ENCODE results near the gene HIKESHI. TPM values are rescaled to one million over a fixed set of nuclear protein-coding genes. Genes with fewer than 3 reads are reported as not detected.
A peak's percentile ranks its signal among the peaks of the same experiment; 100 is the strongest.
"Not testable (repeated sequence)": the region's sequence is repeated elsewhere in the genome, so short reads cannot be mapped to it uniquely, and the experiment has no call there.

Gene HIKESHI
- total RNA-seq, 1 experiment from 2014 or later: 172 TPM

- peak overlapping the region; percentile 73 for H3K4me3 ChIP-seq (ENCODE audit: low read length)
- peaks cover 4% of the 10 kb centered on the region; the same call in 1 of the 2 replicates for H3K9me3 ChIP-seq (ENCODE audit: low read length)
- H3K79me2 ChIP-seq (ENCODE audit: low read length): peaks cover 44% of the 10 kb centered on the region
- peaks cover 21% of the 10 kb centered on the region for H3K4me1 ChIP-seq (ENCODE audit: low read length)
- H2AFZ ChIP-seq (ENCODE audit: low read length): no peak overlapping the region
- DNase-seq: no peak
- H3K4me2 ChIP-seq (ENCODE audit: low read depth, low read length, poor library complexity, severe bottlenecking): peak overlapping the region; percentile 86
- peak overlapping the region; percentile 75 for H3K9ac ChIP-seq (ENCODE audit: low read length)
- H4K20me1 ChIP-seq (ENCODE audit: insufficient read depth, low read depth, low read length): no peaks in the 10 kb centered on the region
- no peaks in the 10 kb centered on the region for H3K9me2 ChIP-seq (replicated peaks; ENCODE audit: insufficient read depth, low read length)
- H3K27ac ChIP-seq (ENCODE audit: low read length): peak overlapping the region; percentile 20; the same call in 1 of the 2 replicates
- H3K36me3 ChIP-seq (ENCODE audit: insufficient read depth, low read length): peaks cover 18% of the 10 kb centered on the region
- H3K27me3 ChIP-seq (ENCODE audit: low read length): no peaks in the 10 kb centered on the region
Measured at GRCh38 chr11:86303257-86303656, 1.2 kb downstream of the HIKESHI start.

DNA sequence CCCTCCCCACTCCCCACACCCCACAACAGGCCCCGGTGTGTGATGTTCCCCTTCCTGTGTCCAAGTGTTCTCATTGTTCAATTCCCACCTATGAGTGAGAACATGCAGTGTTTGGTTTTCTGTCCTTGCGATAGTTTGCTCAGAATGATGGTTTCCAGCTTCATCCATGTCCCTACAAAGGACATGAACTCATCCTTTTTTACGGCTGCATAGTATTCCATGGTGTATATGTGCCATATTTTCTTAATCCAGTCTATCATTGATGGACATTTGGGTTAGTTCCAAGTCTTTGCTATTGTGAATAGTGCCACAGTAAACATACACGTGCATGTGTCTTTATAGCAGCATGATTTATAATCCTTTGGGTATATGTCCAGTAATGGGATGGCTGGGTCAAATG is 6.7 kb downstream of the HIKESHI start:
- Histone ChIP-seq H3K36me3 (ENCODE audit: insufficient read depth, low read length) (peaks cover 25% of the 10 kb centered on the region), H3K79me2 (ENCODE audit: low read length) (peaks cover 53% of the 10 kb centered on the region)
- H2AFZ ChIP-seq (ENCODE audit: low read length); H3K27ac ChIP-seq (ENCODE audit: low read length); H4K20me1 ChIP-seq (ENCODE audit: insufficient read depth, low read depth, low read length); H3K4me1 ChIP-seq (ENCODE audit: low read length); H3K9me2 ChIP-seq (replicated peaks; ENCODE audit: insufficient read depth, low read length); H3K9ac ChIP-seq (ENCODE audit: low read length); H3K4me3 ChIP-seq (ENCODE audit: low read length); DNase-seq; H3K27me3 ChIP-seq (ENCODE audit: low read length); H3K4me2 ChIP-seq (ENCODE audit: low read depth, low read length, poor library complexity, severe bottlenecking); H3K9me3 ChIP-seq (ENCODE audit: low read length): not testable (repeated sequence)

GRCh38 chr11:86313793-86314192 is 11.8 kb downstream of the HIKESHI start:
- H3K4me2 ChIP-seq (ENCODE audit: low read depth, low read length, poor library complexity, severe bottlenecking): no peak overlapping the region
- H3K9me3 ChIP-seq (ENCODE audit: low read length): no peaks in the 10 kb centered on the region
- H3K27me3 ChIP-seq (ENCODE audit: low read length): no peaks in the 10 kb centered on the region
- peaks cover 61% of the 10 kb centered on the region for H3K79me2 ChIP-seq (ENCODE audit: low read length)
- no peaks in the 10 kb centered on the region for H3K4me1 ChIP-seq (ENCODE audit: low read length)
- H3K27ac ChIP-seq (ENCODE audit: low read length): no peak overlapping the region
- H3K36me3 ChIP-seq (ENCODE audit: insufficient read depth, low read length): peaks cover 32% of the 10 kb centered on the region
- DNase-seq: no peak
- no peak overlapping the region for H3K4me3 ChIP-seq (ENCODE audit: low read length)
- H3K9ac ChIP-seq (ENCODE audit: low read length): no peak overlapping the region
- 0 out of 2 replicates have a peak, but pooled peaks cover 4% of the 10 kb centered on the region for H4K20me1 ChIP-seq (ENCODE audit: insufficient read depth, low read depth, low read length)
- no peak overlapping the region for H2AFZ ChIP-seq (ENCODE audit: low read length)
- no peaks in the 10 kb centered on the region for H3K9me2 ChIP-seq (replicated peaks; ENCODE audit: insufficient read depth, low read length)

- no peak overlapping the region for H2AFZ ChIP-seq (ENCODE audit: low read length)
- no peak for DNase-seq
- no peak overlapping the region for H3K4me3 ChIP-seq (ENCODE audit: low read length)
- H3K79me2 ChIP-seq (ENCODE audit: low read length): peaks cover 66% of the 10 kb centered on the region
- peaks cover 37% of the 10 kb centered on the region for H3K36me3 ChIP-seq (ENCODE audit: insufficient read depth, low read length)
- 0 out of 2 replicates have a peak, but pooled peaks cover 4% of the 10 kb centered on the region for H4K20me1 ChIP-seq (ENCODE audit: insufficient read depth, low read depth, low read length)
- no peak overlapping the region for H3K27ac ChIP-seq (ENCODE audit: low read length)
- no peak overlapping the region for H3K4me2 ChIP-seq (ENCODE audit: low read depth, low read length, poor library complexity, severe bottlenecking)
- no peaks in the 10 kb centered on the region for H3K4me1 ChIP-seq (ENCODE audit: low read length)
- H3K27me3 ChIP-seq (ENCODE audit: low read length): no peaks in the 10 kb centered on the region
- H3K9me2 ChIP-seq (replicated peaks; ENCODE audit: insufficient read depth, low read length): no peaks in the 10 kb centered on the region
- no peak overlapping the region for H3K9ac ChIP-seq (ENCODE audit: low read length)
- no peaks in the 10 kb centered on the region for H3K9me3 ChIP-seq (ENCODE audit: low read length)
Measured at GRCh38 chr11:86314636-86315035, 12.6 kb downstream of the HIKESHI start.

DNA sequence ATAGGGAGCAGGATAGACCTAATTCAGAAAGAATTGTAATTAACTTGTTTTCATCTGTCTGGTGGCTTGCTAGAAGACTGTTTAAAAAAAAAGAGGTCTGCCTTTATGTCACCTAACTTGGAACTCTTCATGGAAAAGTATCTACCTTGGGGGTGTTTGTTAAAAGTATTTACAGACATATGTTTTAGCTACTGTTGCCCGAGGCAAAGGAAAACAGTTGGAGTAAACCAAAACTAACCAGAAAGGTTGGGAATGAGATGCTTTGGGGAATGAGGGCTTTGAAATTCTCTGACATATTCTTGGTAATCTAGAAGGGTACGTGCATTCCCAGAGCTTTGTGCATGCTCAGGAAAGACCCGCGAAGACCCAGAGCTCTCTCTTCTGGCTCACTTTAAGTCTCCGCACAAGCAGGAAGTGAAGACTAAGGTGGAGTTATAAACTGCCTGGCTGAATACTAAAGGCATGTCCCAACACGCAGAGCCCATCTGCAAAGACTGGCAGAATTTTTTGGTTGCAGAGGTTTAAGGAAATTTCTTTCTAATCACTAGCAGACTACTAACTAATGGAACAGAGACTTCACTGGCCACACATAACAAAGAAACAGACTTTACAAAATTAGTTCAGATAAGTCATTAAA is 33.2 kb downstream of the HIKESHI start:
- Histone ChIP-seq H2AFZ (ENCODE audit: low read length) (no peak overlapping the region), H3K9me3 (ENCODE audit: low read length) (no peaks in the 10 kb centered on the region), H3K9ac (ENCODE audit: low read length) (no peak overlapping the region), H3K36me3 (ENCODE audit: insufficient read depth, low read length) (peaks cover 48% of the 10 kb centered on the region), H4K20me1 (ENCODE audit: insufficient read depth, low read depth, low read length) (no peaks in the 10 kb centered on the region), H3K4me1 (ENCODE audit: low read length) (no peaks in the 10 kb centered on the region), H3K4me2 (ENCODE audit: low read depth, low read length, poor library complexity, severe bottlenecking) (no peak overlapping the region), H3K9me2 (replicated peaks; ENCODE audit: insufficient read depth, low read length) (no peaks in the 10 kb centered on the region), H3K4me3 (ENCODE audit: low read length) (no peak overlapping the region), H3K27me3 (ENCODE audit: low read length) (no peaks in the 10 kb centered on the region), H3K79me2 (ENCODE audit: low read length) (peaks cover 33% of the 10 kb centered on the region), H3K27ac (ENCODE audit: low read length) (no peak overlapping the region)
- no peak for DNase-seq

GRCh38 chr11:86337227-86337626 is 35.2 kb downstream of the HIKESHI start:
- H3K36me3 ChIP-seq (ENCODE audit: insufficient read depth, low read length): peaks cover 47% of the 10 kb centered on the region

GRCh38 chr11:86341382-86341781 is 39.3 kb downstream of the HIKESHI start:
- DNase-seq: peak; percentile 39
- H3K27me3 ChIP-seq (ENCODE audit: low read length): no peaks in the 10 kb centered on the region
- H3K4me2 ChIP-seq (ENCODE audit: low read depth, low read length, poor library complexity, severe bottlenecking): no peak overlapping the region
- H3K27ac ChIP-seq (ENCODE audit: low read length): no peak overlapping the region
- H3K4me1 ChIP-seq (ENCODE audit: low read length): no peaks in the 10 kb centered on the region
- no peaks in the 10 kb centered on the region for H3K9me3 ChIP-seq (ENCODE audit: low read length)
- H4K20me1 ChIP-seq (ENCODE audit: insufficient read depth, low read depth, low read length): no peaks in the 10 kb centered on the region
- H3K36me3 ChIP-seq (ENCODE audit: insufficient read depth, low read length): peaks cover 48% of the 10 kb centered on the region
- H3K9ac ChIP-seq (ENCODE audit: low read length): no peak overlapping the region
- no peak overlapping the region for H3K4me3 ChIP-seq (ENCODE audit: low read length)
- H3K9me2 ChIP-seq (replicated peaks; ENCODE audit: insufficient read depth, low read length): no peaks in the 10 kb centered on the region
- peaks cover 37% of the 10 kb centered on the region for H3K79me2 ChIP-seq (ENCODE audit: low read length)
- H2AFZ ChIP-seq (ENCODE audit: low read length): no peak overlapping the region

More at GRCh38 chr11:86337227-86337626, 35.2 kb downstream of the HIKESHI start:
- H3K9me3 ChIP-seq (ENCODE audit: low read length): no peaks in the 10 kb centered on the region
- no peaks in the 10 kb centered on the region for H3K4me1 ChIP-seq (ENCODE audit: low read length)
- no peak overlapping the region for H2AFZ ChIP-seq (ENCODE audit: low read length)
- H3K4me3 ChIP-seq (ENCODE audit: low read length): no peak overlapping the region
- no peak for DNase-seq
- H3K27ac ChIP-seq (ENCODE audit: low read length): no peak overlapping the region
- no peaks in the 10 kb centered on the region for H4K20me1 ChIP-seq (ENCODE audit: insufficient read depth, low read depth, low read length)
- H3K9ac ChIP-seq (ENCODE audit: low read length): no peak overlapping the region
- H3K9me2 ChIP-seq (replicated peaks; ENCODE audit: insufficient read depth, low read length): no peaks in the 10 kb centered on the region
- H3K79me2 ChIP-seq (ENCODE audit: low read length): peaks cover 34% of the 10 kb centered on the region
- no peak overlapping the region for H3K4me2 ChIP-seq (ENCODE audit: low read depth, low read length, poor library complexity, severe bottlenecking)
- no peaks in the 10 kb centered on the region for H3K27me3 ChIP-seq (ENCODE audit: low read length)

- Histone ChIP-seq H3K4me1 (ENCODE audit: low read length) (peaks cover 10% of the 10 kb centered on the region), H3K9me3 (ENCODE audit: low read length) (no peaks in the 10 kb centered on the region), H3K27me3 (ENCODE audit: low read length) (no peaks in the 10 kb centered on the region), H3K27ac (ENCODE audit: low read length) (no peak overlapping the region), H3K9me2 (replicated peaks; ENCODE audit: insufficient read depth, low read length) (no peaks in the 10 kb centered on the region), H3K4me2 (ENCODE audit: low read depth, low read length, poor library complexity, severe bottlenecking) (no peak overlapping the region), H3K36me3 (ENCODE audit: insufficient read depth, low read length) (peaks cover 30% of the 10 kb centered on the region), H3K4me3 (ENCODE audit: low read length) (no peak overlapping the region), H3K9ac (ENCODE audit: low read length) (no peak overlapping the region), H2AFZ (ENCODE audit: low read length) (no peak overlapping the region), H4K20me1 (ENCODE audit: insufficient read depth, low read depth, low read length) (no peaks in the 10 kb centered on the region), H3K79me2 (ENCODE audit: low read length) (peaks cover 24% of the 10 kb centered on the region)
- DNase-seq: peak; percentile 52
Measured at GRCh38 chr11:86346513-86346912, 44.5 kb downstream of the HIKESHI start.
